ENCODE measurements around the gene CELA2B.
A peak's percentile ranks its signal among the peaks of the same experiment; 100 is the strongest.
"Not testable (repeated sequence)": the region's sequence is repeated elsewhere in the genome, so short reads cannot be mapped to it uniquely, and the experiment has no call there.

Gene CELA2B

DNA sequence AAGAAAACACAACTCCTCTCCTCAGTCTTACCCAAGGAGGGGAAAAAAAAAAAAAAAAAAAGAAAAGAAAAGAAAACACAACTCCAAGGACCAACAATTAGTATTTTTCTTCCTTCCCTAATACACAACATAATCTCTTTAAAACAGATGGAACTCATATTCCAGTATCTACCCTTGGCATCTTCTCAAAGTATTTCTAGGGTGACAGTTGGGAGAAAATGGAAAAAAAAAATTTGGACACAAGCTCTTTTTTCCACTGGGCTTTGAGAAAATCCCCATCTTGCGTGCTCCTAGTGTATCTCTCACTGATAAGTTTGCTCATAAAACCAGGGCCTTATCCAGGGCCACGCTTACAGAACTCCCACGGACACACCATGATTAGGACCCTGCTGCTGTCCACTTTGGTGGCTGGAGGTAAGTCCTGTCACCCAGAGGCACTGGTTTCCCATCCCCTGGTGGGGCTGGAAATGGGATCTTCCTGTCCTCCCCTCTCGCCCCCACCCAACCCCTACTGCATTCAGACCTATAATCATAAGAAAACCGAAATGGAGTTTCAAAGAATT lies at the start of gene CELA2B:
Gene CELA2B (plus strand): TSS at position 353 of the 563 bp plus-strand sequence. CDS start 22 bp downstream, at position 375.
- no peak for DNase-seq

DNA sequence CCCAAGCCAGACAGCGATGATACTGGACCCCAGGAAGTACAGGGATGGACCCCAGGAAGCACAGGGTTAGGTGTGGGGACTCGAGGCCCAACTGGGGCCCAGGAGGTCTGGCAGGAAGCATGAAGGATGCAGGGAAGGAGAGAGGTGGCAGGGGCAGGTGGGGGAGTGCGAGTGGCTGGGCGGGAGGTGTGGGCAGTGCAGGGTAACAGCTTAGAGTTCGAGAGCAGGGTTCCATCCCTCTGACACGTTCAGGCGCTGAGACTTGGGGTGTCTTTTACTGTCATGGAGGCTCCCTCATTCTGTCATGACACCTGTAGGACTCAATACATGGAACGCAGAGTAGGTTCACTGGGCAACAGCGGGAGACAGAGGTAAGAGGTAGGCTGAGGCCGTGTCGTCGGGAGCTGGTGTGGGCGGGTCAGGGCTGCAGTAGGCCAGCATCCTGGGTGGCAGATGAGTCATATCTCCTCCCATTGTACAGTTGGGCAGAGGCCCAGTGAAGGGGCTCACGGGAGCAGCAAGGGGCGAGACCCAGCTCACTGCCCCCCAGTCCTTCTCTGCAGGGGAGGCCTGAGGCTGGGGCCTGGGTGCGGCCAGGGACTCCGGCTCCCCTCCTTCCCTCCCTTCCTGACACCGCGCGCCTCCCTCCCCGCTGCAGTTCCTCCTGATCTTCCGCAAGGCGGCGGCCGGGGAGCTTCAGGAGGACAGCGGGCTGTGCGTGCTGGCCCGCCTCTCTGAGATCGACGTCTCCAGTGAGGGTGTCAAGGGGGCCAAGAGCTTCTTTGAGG lies 49.2 kb upstream of the CELA2B start:
- DNase-seq = no peak

DNA sequence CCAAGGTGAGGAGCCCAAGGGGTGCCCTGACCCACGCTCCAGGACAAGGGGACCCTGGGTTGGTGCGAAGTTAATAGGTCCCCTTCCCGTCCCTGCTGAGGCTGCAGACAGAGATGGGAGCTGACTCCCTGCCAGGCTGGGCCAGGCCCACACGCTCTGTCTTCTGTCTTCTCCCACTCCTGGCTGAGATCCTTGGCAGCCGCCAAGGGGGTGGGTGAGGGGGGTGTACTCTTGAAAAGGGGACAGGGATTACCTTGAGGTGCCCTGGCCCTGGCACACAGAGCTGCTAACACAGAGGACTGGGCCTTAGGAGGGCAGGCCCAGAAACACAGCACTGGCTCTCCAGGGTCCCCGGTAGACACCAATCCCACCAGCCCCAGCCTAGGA lies 48.6 kb upstream of the CELA2B start:
- DNase-seq = no peak

DNA sequence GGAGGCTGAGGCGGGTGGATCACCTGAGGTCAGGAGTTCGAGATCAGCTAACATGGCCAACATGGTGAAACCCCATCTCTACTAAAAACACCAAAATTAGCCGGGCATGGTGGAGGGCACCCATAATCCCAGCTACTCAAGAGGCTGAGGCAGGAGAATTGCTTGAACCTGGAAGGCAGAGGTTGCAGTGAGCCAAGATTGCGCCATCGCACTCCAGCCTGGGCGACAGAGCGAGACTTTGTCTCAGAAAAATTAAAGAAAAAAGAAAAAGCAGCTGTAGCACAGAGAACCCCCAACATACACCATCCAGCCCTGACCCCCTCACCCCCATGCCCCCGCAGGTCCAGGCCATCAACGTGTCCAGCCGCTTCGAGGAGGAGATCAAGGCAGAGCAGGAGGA lies 47.7 kb upstream of the CELA2B start:
- DNase-seq = not testable (repeated sequence)

DNA sequence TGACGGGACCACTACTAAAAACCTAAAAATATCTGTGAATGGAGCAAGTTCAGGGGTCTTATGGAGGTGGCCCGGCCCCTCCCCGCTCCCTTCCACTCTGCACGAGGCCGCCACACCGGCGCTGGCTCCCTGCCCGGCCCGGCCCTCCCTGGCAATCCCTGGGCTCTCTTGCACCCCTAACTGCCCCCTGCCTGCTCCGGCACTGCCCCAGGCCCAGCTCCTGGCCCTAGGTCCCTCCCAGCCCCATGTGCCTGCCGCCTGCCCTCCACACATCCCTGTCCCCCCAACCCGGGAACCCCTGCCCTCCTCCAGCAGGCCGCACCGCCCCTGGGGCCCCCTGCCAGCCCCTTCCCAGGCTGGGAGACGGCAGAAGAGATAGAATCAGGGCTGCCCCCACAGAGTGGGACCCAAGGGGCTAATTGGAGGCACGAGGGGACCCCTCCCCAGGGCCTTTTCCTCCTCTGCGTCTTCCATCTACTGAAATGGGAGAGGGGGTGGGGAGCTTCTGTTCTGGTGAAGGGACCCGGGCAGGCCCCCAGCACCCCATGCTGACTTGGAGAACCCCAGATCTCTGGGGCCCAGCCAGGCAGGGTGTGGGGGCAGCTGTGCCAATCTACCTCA lies 47.0 kb upstream of the CELA2B start:
- no peak for DNase-seq

DNA sequence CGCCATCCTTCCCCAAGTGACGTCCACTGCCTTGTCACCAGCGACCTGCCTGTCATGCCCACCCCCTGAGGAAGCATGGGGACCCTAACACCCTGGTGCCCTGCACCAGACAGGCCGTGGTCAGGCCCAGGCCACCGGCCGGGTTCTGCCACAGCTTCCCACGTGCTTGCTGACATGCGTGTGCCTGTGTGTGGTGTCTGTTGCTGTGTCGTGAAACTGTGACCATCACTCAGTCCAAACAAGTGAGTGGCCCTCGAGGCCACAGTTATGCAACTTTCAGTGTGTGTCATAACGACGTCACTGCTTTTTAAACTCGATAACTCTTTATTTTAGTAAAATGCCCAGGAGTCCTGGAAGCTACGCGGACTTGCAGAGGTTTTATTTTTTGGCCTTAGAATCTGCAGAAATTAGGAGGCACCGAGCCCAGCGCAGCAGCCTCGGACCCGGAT lies 46.2 kb upstream of the CELA2B start:
- no peak for DNase-seq

DNA sequence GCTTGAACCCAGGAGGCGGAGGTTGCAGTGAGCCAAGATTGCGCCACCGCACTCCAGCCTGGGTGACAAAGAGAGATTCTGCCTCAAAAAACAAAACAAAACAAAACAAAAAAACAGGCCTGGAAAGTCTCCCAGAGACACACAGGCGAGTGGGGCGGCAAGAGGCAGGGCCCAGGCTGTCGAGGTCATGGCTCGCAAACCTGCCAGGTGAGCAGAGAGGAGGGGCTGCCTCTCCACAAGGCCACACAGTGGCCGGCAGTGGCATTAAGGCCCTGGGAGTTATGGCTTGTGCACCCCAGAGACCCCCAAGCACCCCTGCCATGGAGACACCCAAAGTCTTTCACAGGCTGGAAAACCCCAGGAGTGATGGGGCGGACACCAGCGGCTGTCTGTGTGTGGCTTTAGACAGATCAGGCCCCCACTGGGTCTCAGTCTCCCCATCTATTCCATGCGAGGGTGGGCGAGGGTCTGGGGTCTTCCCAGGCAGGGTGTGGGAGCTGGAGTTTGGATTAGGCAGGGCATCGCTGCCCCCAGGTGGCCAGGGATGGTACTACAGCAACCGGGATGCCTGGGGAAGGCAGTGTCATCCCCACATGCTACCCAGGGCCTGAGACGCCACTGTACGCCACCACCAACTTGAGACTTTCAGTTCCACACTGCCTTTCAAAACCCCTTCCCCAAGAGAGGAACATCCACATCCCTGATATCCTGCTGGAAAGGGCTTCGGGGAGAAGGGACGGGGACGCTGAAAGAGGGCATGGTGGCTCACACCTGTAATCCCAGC lies 44.9 kb upstream of the CELA2B start:
- peak; percentile 33 for DNase-seq

DNA sequence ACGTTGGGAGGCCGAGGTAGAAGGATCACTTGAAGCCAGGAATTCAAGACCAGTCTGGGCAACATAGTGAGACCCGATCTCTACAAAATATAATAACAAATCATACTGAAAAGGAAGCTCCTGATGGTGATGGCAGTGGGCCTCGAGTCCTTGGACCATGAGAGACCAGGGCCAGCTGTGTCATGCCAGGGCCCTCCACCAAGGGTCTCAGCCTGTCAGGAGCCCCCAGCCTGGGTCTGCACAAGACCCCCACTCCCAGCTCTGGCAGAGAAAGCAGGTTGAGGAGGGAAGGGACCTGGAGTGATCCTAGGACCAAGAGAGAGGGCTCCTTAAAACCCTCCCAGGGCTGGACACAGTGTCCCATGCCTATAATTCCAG lies 44.3 kb upstream of the CELA2B start:
- DNase-seq = no peak

DNA sequence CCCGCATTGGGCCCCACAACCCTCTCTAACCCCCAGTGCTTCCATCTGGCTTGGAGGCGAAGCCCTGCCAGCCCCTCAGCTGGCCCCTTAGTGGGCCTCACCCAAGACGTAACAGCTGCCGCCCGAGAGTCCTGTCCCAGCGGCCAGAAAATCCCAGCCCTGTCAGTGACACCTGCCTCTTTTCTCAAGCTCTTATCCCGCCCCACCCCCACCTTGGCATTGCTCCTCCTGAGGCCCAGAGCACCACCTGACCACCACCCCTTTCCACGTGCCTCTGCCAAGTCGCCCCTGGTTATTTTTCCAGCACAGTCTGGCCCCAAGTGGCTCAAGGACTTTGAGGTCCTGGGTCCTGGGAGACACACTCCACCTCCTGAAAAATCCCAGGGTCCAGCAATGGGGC lies 43.6 kb upstream of the CELA2B start:
- DNase-seq = no peak

DNA sequence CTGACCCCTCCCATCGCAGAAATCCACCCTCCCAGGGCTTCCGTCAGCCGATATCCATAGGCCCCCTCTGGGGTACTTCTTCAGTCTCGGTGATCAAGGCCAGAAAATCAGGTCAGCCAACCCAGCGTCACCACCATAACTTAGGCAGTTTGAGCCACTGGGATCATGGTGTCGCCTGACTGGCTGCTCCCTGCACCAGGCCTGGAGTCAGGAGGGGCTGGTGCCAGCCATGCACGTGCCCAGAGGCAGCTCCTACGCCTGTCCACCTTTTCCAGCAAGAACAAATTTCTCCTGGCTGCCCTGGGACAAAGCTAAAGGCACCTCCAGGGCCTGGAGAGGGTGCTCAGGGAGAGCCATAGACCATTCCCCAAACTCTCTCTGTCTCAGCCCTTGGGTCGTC lies 42.4 kb upstream of the CELA2B start:
- no peak for DNase-seq

DNA sequence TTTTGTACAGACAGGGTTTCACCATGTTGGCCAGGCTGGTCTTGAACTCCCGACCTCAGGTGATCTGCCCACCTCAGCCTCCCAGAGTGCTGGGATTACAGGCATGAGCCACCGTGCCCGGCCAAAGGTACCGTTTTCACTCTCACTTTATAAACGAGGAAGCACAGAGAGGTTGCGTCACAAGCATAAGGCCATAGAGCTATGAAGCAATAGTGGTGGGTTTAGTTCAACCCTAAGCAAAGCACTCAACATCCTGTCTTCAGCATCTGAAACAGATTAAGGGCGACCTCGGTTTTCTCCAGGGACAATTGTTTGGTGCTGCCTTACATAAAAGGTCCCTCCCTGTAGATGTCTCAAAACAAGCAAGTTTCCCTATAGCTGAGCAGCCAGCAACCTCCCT lies 41.2 kb upstream of the CELA2B start:
- DNase-seq = not testable (repeated sequence)

DNA sequence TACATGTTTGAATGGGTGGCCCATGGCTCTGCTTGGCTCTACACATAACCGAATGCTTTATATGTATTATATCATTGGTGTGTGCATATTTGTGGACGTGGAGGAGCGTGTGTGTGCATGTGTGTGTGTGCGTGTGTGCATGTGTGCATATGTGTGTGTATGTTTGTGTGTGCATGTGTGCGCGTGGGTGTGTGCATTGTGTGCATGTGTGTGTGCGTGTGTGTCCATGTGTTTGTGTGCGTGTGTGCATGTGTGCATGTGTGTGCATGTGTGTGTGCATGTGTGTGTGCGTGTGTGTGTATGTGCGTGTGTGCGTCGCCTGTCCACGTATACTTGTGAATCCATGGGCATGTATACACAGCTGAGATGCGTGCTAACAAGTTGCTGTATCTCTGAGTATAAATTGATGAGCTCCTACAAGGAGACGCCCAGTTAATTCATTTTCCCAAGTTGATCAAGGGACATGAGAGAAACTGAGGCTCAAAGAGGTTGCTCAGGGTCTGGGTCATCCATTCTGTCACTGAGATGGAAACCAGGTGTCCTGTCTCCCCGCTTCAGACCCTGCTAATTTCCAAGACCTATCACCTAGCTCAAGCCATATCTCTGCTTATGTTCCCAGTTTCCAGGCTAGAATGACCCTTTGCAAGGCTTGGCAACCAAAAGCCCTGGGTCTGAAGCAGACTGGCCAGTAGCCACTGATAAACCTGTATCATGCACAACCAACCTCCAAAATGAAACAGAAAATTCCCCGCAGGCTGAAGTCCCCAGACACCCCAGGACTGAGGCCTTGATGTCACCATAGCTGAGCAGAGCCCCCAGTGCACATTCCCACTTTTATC lies 40.4 kb upstream of the CELA2B start:
- no peak for DNase-seq

DNA sequence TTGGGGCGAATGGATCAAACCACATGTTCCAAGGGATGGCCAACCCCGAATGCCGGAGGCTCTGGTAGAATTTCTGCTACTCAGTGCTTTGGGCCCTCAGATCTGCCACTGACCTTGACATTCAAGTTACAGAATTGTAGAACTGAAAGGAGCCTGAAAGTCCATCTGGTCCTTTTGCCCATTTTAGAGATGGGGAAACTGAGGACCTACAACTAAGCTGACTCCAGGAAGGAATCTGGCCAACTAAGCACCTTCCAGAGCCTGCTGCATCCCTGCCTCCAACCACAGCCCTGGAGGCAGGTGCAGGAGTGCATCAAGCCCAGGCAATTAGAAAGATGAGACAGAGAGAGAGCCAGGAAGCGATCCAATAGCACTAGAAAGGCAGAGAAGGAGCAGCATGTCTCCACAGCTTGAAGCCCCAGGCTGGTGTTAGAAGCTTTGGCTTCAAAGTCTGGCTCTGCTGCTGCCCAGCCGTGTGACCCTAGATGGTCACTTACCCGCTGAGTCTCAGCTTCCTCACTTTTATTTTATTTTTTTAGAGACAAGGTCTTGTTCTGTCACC lies 38.9 kb upstream of the CELA2B start:
- no peak for DNase-seq

DNA sequence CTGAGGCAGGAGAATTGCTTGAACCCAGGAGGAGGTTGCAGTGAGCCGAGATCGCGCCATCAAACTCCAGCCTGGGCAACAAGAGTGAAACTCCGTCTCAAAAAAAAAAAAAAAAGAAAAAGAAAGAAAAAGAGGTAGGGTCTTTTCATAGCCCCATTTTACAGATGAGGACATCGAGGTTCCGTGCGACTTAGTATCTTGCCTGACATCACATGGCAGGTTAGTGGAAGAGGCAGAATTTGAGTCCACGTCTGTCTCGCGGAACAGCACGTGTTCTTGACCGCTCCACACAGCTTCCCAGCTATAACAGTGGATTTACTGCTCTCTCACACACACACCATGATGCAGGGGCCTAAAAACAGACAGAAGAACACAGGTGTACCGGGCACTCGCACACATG lies 36.6 kb upstream of the CELA2B start:
- DNase-seq = no peak

DNA sequence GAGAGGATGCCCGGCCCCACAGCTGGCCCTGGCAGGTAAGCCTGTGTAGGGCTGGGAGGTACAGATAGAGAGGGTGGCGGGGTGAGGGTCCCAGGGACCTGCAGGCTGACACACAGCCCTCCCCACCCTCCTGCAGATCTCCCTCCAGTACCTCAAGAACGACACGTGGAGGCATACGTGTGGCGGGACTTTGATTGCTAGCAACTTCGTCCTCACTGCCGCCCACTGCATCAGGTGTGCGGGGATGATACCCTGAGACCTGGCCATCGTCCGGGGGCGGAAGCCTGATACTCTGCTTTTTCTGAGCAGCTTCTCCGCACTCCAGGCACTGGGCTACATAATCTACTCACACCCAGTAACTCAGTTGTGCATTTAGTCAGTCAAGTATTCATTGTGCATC lies 35.5 kb upstream of the CELA2B start:
- no peak for DNase-seq

DNA sequence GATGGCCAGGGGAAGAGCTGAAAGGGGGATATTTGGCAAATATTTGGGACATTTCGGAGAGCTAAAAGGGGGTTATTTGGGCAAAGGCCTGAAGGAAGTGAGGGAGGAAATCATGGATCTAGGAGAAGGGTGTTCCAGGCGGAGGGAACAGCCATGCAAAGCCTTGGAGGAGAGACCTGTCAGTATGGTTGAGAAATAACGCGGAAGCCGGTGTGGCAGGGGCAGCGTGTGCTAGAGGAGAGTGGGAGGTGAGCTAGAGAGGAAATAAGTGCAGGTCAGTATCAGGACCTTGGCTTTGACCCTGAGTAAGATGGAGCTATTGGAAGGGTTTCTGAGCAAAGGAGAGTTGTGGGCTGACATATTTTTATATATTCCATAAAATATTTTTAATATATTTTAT lies 34.7 kb upstream of the CELA2B start:
- DNase-seq = no peak

DNA sequence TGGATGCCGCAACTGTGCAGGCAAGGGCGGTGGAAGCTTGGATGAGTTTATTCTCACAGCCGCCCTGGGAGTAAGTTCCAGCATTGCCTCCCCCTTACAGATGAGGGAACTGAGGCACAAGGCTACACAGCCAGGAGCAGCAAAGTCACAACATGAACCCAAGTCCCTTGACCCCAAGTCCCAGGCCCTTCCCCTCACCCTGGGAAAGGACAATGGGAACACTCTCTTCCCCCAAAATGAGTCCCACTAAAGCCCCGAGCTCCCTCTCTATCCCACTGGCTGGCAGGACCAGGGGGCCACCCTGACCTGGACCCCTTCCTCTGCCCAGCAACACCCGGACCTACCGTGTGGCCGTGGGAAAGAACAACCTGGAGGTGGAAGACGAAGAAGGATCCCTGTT lies 33.8 kb upstream of the CELA2B start:
- DNase-seq = no peak

DNA sequence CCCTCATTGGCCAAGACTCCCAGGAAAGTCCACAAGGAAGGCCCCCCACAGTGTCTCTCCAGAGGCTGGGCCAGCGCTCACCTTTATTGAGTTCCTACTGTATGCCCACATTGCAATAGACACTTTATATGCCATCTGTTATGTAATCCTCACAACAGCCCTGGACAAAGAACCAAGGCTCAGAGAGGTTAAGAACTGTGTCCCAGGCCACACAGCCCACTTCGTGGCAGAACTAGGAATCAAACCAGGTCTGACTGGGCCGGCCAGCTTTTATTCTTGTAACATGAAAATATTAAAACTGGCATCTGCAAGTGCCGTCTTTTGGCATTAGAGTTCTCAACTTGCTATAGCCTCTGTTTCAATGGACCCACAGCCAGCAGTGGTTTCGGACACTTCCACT lies 33.1 kb upstream of the CELA2B start:
- DNase-seq = no peak

DNA sequence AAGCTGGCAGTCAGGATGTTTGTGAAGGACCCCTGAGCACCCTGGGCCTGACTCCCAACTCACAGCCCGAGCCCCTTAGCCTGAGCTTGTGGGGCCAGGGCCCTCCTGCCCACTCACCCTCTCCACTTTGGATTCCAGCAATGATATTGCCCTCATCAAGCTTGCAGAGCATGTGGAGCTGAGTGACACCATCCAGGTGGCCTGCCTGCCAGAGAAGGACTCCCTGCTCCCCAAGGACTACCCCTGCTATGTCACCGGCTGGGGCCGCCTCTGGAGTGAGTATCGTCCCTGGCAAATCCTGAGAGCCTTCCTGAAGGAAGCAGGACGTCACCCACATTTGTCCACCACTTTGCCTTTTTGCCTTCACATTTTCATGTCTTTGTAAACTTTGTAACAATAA lies 32.6 kb upstream of the CELA2B start:
- no peak for DNase-seq

DNA sequence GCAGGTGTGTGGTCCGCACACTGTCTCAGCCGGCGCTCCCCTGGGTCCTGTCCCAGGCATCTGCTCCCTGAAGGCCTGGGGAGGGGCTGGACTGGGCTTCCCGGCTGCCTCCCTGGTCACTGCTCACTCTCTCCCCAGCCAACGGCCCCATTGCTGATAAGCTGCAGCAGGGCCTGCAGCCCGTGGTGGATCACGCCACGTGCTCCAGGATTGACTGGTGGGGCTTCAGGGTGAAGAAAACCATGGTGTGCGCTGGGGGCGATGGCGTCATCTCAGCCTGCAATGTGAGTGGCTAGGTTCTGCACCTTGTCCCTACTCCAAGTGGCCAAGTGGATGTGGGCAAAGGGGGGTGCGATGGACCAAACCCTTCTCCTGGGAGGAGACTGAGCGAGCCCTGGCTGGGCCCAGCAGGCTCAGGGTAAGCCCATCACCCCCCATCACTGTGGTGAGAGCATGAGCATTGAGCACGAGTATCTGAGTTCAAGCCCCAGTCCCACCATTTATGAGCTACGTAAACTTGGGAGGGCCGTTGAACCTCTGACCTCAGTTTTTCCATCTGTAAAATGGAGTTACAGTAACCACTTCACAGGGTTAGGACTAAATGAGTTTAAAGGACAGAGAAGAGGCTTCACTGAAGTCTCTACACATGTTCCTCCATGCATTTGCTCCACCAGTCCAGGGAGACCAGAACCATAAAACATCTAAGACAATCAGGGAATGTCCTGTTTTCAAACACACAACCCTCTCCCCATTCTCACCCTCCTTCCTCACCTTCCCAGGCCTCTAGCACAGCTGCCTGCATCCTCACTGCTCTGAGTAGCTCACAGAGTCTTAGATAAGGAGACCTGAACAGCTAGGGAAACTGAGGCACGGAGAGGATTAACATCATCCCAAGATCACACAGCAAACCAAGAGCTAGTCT lies 31.2 kb upstream of the CELA2B start:
- no peak for DNase-seq
